Mesenchymal stem cell (in vitro differentiated cells and primary cell): Measurements from ENCODE around the gene BRSK2.

Experiments used
- DNase-seq: peaks from one replicate; pipeline ENCODE4 v3.0.0-alpha.2; 2013
- H2AFZ ChIP-seq: one replicate; pipeline ENCODE4 v1.6.1; 2013; ENCODE audit warnings: low read depth, mild to moderate bottlenecking, control low read depth, inconsistent platforms, low read length, moderate library complexity
- H2AK5ac ChIP-seq: 2 replicates; pipeline ENCODE4 v1.6.1; 2013; ENCODE audit warnings: low read length, moderate library complexity, mild to moderate bottlenecking, inconsistent platforms; ENCODE audit not compliant: severe bottlenecking
- H2BK120ac ChIP-seq: one replicate; pipeline ENCODE4 v1.6.1; 2013; ENCODE audit warnings: low read depth, mild to moderate bottlenecking, inconsistent platforms, low read length, moderate library complexity
- H2BK12ac ChIP-seq, 2 experiments: one replicate each; pipeline ENCODE4 v1.6.1; 2013; ENCODE audit warnings: inconsistent platforms in 2 of 2, low read length in 2 of 2, mild to moderate bottlenecking in 2 of 2, moderate library complexity in 2 of 2, control low read depth in 1 of 2
- H2BK15ac ChIP-seq: one replicate; pipeline ENCODE4 v1.6.1; 2013; ENCODE audit warnings: mild to moderate bottlenecking, low read depth, inconsistent platforms; ENCODE audit not compliant: poor library complexity, severe bottlenecking
- H2BK5ac ChIP-seq: 2 replicates; pipeline ENCODE4 v1.6.1; 2013; ENCODE audit warnings: low read depth, mild to moderate bottlenecking, low read length, control low read depth, inconsistent platforms; ENCODE audit not compliant: poor library complexity, severe bottlenecking
- H3K14ac ChIP-seq, 2 experiments: one replicate each; pipeline ENCODE4 v1.6.1; 2013; ENCODE audit warnings: inconsistent platforms in 2 of 2, low read length in 2 of 2, control low read depth in 1 of 2, mild to moderate bottlenecking in 1 of 2, moderate library complexity in 1 of 2
- H3K18ac ChIP-seq, 2 experiments: one replicate each; pipeline ENCODE4 v1.6.1; 2013; ENCODE audit warnings: inconsistent platforms in 2 of 2, low read length in 2 of 2, control low read depth in 1 of 2, low read depth in 1 of 2, mild to moderate bottlenecking in 1 of 2
- H3K23ac ChIP-seq, 2 experiments: one replicate each; pipeline ENCODE4 v1.6.1; 2013; ENCODE audit warnings: inconsistent platforms in 2 of 2, low read length in 2 of 2, mild to moderate bottlenecking in 2 of 2, moderate library complexity in 2 of 2, control low read depth in 1 of 2
- H3K27ac ChIP-seq: 2 replicates; pipeline ENCODE4 v1.5.1; 2013; ENCODE audit warnings: mild to moderate bottlenecking, moderate library complexity, low read length, control low read depth, inconsistent platforms; ENCODE audit not compliant: poor library complexity, severe bottlenecking
- H3K27me3 ChIP-seq, 2 experiments: 2 replicates each; pipeline versions ENCODE4 v1.6.1 to v1.7.0; 2013; ENCODE audit warnings: low read length in 2 of 2, mild to moderate bottlenecking in 2 of 2, moderate library complexity in 2 of 2, control low read depth in 1 of 2, inconsistent platforms in 1 of 2; ENCODE audit not compliant: control insufficient read depth in 1 of 2, insufficient read depth in 1 of 2
- H3K36me3 ChIP-seq, 2 experiments: 2 replicates each; pipeline versions ENCODE4 v1.6.1 to v1.7.0; 2013; ENCODE audit warnings: low read length in 2 of 2, control low read depth in 1 of 2, inconsistent platforms in 1 of 2, low read depth in 1 of 2, mild to moderate bottlenecking in 1 of 2; ENCODE audit not compliant: insufficient read depth in 2 of 2, control insufficient read depth in 1 of 2
- H3K4ac ChIP-seq, 2 experiments: one replicate each; pipeline ENCODE4 v1.6.1; 2013; ENCODE audit warnings: inconsistent platforms in 2 of 2, low read length in 2 of 2, mild to moderate bottlenecking in 2 of 2, moderate library complexity in 2 of 2, control low read depth in 1 of 2, low read depth in 1 of 2
- H3K4me1 ChIP-seq: 2 replicates; pipeline ENCODE4 v1.6.1; 2013; ENCODE audit warnings: low read depth, low read length, control low read depth; ENCODE audit not compliant: control insufficient read depth, insufficient read depth
- H3K4me2 ChIP-seq: 2 replicates; pipeline ENCODE4 v1.6.1; 2013; ENCODE audit warnings: low read length, mild to moderate bottlenecking, inconsistent platforms; ENCODE audit not compliant: poor library complexity, severe bottlenecking
- H3K4me3 ChIP-seq, 2 experiments: 2 replicates each; pipeline versions ENCODE4 v1.5.1 to v1.7.0; 2013; ENCODE audit warnings: low read length in 2 of 2, mild to moderate bottlenecking in 2 of 2, control low read depth in 1 of 2, low read depth in 1 of 2; ENCODE audit not compliant: insufficient read depth in 1 of 2
- H3K79me1 ChIP-seq: replicated peaks from 2 replicates; pipeline ENCODE4 v1.6.1; 2013; ENCODE audit warnings: mild to moderate bottlenecking, control low read depth, low read length, inconsistent platforms; ENCODE audit not compliant: poor library complexity, severe bottlenecking
- H3K9ac ChIP-seq: 2 replicates; pipeline ENCODE4 v1.7.0; 2013; ENCODE audit warnings: mild to moderate bottlenecking, low read length, moderate library complexity
- H3K9me3 ChIP-seq: 2 replicates; pipeline ENCODE4 v1.7.0; 2013; ENCODE audit warnings: mild to moderate bottlenecking, low read length; ENCODE audit not compliant: control insufficient read depth
- H4K8ac ChIP-seq: one replicate; pipeline ENCODE4 v1.6.1; 2013; ENCODE audit warnings: inconsistent platforms, mild to moderate bottlenecking, low read length, moderate library complexity
- H4K91ac ChIP-seq: one replicate; pipeline ENCODE4 v1.6.1; 2013; ENCODE audit warnings: mild to moderate bottlenecking, low read length, inconsistent platforms
- WGBS: methylation state at CpG from one replicate; pipeline ENCODE4 v1.1.7; 2013; ENCODE audit warnings: mixed read lengths; 5-methylcytosine and 5-hydroxymethylcytosine counted together

BRSK2 gene

GRCh38 chr11:1448882-1449281, 59.1 kb downstream of the BRSK2 start:
- Histone ChIP-seq H4K8ac (no peak overlapping the region), H3K14ac (no peak overlapping the region), H3K27ac (no peak overlapping the region), H3K9ac (no peak overlapping the region), H3K4ac (no peak overlapping the region), H3K27me3 (peaks cover 5 to 24% of the 10 kb centered on the region in 2 experiments), H2AK5ac (no peak overlapping the region), H3K9me3 (no peaks in the 10 kb centered on the region), H2BK15ac (no peak overlapping the region), H3K4me3 (no peak overlapping the region), H3K36me3 (peaks cover 0 to 8% of the 10 kb centered on the region in 2 experiments), H3K4me1 (peaks cover 4% of the 10 kb centered on the region), H3K79me1 (no peaks in the 10 kb centered on the region), H4K91ac (no peak overlapping the region), H2AFZ (no peak overlapping the region), H2BK5ac (no peak overlapping the region), H2BK120ac (no peak overlapping the region), H3K18ac (no peak overlapping the region), H2BK12ac (no peak overlapping the region), H3K4me2 (no peak overlapping the region), H3K23ac (no peak overlapping the region)
- 93% methylated on average over 24 of the region's 24 CpGs for WGBS
- no peak for DNase-seq

DNA sequence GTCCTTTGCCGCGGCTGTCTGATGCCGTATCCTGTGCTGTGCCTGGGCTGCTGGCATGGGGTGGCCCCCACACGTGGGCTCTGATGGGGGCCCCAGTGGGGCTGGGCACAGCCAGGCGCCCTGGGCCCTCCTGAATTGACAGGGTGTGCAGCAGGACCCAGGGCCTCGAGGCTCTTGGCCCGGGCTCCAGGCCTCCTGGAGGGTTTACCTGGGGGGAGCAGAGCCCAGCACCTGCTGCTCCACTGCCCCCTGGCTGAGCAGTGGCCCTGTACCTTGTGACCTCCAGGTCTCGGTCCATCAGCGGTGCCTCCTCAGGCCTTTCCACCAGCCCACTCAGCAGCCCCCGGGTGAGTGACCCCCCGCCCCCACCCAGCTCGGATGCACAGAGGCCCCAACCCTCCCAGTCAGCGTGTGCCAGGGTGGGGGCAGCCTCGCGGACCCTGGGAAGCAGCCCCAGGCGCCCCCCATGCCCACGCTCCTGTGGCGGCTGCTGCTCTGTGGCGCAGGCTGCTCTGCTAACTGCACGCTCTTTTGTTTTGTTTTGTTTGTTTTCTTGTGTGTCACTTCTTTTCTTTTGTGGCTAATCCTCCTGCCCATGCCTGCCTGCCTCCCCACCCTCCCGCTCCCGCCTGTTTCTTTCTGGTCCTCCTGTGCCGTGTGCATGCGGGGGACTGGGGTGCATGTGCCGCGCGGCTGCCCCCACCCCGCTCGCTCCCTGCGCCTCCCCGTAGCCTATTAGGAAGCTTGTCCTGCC, 59.9 kb downstream of the BRSK2 start:
- H2AK5ac ChIP-seq: no peak overlapping the region
- H3K4me1 ChIP-seq: peaks cover 3% of the 10 kb centered on the region
- H3K36me3 ChIP-seq: peaks cover 0 to 8% of the 10 kb centered on the region in 2 experiments
- no peak overlapping the region for H3K27ac ChIP-seq
- H2BK15ac ChIP-seq: no peak overlapping the region
- no peak overlapping the region for H4K8ac ChIP-seq
- H3K14ac ChIP-seq: no peak overlapping the region
- no peaks in the 10 kb centered on the region for H3K9me3 ChIP-seq
- WGBS: 87% methylated on average over 29 of the region's 31 CpGs
- H3K4me3 ChIP-seq: no peak overlapping the region
- no peak overlapping the region for H2BK120ac ChIP-seq
- H3K23ac ChIP-seq: no peak overlapping the region
- no peak for DNase-seq
- H2BK5ac ChIP-seq: no peak overlapping the region
- no peak overlapping the region for H3K4ac ChIP-seq
- no peaks in the 10 kb centered on the region for H3K79me1 ChIP-seq
- H2AFZ ChIP-seq: no peak overlapping the region
- H3K27me3 ChIP-seq: peaks cover 10 to 27% of the 10 kb centered on the region in 2 experiments
- H3K4me2 ChIP-seq: no peak overlapping the region
- H2BK12ac ChIP-seq: no peak overlapping the region
- no peak overlapping the region for H4K91ac ChIP-seq
- H3K18ac ChIP-seq: no peak overlapping the region
- H3K9ac ChIP-seq: no peak overlapping the region

DNA sequence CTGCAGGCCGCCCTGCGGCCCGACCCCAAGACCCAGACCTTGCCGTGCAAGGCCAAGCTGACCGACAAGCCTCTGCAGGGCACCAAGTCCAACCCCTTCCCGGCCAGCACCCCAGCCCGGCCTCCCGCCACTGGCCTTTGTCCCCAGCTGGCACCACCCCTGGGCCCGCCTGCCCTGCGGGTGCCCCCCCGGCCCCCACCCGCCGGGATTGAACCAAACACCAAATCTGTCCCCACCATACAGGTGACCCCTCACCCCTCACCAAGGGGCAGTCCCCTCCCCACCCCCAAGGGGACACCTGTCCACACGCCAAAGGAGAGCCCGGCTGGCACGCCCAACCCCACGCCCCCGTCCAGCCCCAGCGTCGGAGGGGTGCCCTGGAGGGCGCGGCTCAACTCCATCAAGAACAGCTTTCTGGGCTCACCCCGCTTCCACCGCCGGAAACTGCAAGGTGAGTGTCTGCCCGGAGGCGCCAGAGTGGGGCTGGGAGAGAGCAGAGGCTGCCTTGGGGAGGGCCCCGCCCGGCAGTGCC, 60.7 kb downstream of the BRSK2 start:
- Histone ChIP-seq H2BK5ac (no peak overlapping the region), H2BK120ac (no peak overlapping the region), H3K4ac (no peak overlapping the region), H3K36me3 (peaks cover 0 to 8% of the 10 kb centered on the region in 2 experiments), H3K23ac (no peak overlapping the region), H3K9me3 (no peaks in the 10 kb centered on the region), H3K4me2 (no peak overlapping the region), H3K18ac (no peak overlapping the region), H3K4me3 (peak overlapping the region in 1 of 2 experiments; percentile 16), H3K14ac (no peak overlapping the region), H2BK12ac (no peak overlapping the region), H4K91ac (no peak overlapping the region), H3K79me1 (no peaks in the 10 kb centered on the region), H2AK5ac (no peak overlapping the region), H3K4me1 (peaks cover 1% of the 10 kb centered on the region), H3K27ac (no peak overlapping the region), H3K27me3 (peaks cover 10 to 27% of the 10 kb centered on the region in 2 experiments), H4K8ac (no peak overlapping the region), H3K9ac (no peak overlapping the region), H2BK15ac (no peak overlapping the region), H2AFZ (no peak overlapping the region)
- no peak for DNase-seq
- 89% methylated on average over 28 of the region's 29 CpGs for WGBS

DNA sequence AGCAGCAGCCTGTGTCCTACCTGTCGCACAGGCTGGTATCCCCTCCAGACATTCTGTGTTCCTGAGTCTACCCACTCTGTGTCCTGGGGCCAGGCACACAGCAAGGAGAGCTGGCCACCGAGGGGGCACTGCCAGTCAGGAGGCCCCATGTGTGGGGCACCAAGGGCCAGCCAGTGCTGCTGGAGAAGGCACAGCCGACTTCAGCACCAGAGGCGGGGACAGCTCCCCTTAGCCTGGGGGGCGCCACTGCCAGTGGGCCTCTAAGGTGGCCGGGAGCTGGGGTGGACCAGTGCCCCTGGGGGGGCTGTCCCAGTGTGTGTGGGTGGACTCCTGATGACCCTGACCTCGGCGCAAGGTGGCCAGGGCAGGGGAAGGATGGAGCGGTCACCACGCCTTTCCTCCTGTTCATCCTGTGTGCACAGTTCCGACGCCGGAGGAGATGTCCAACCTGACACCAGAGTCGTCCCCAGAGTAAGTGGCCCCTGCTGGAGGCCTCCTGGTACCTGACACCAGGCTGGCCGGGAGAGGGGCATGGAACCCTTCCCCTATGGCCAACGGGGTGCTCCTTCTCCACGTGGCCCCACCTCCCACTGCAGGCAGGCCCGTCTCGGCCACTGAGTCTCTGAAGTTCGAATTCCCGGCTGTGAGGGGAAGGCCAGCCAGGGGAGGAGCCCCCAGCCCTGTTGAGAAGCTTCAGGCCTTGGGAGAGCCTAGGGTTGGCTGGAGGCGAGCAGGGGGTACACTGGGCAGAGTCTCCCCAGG, 61.4 kb downstream of the BRSK2 start:
- H3K79me1 ChIP-seq: no peaks in the 10 kb centered on the region
- no peak overlapping the region for H3K4ac ChIP-seq
- H2BK15ac ChIP-seq: no peak overlapping the region
- no peak overlapping the region for H4K91ac ChIP-seq
- H2AK5ac ChIP-seq: no peak overlapping the region
- no peaks in the 10 kb centered on the region for H3K9me3 ChIP-seq
- H3K27ac ChIP-seq: no peak overlapping the region
- H4K8ac ChIP-seq: no peak overlapping the region
- H3K4me2 ChIP-seq: no peak overlapping the region
- peak overlapping the region in 1 of 2 experiments; percentile 16 for H3K4me3 ChIP-seq
- H3K23ac ChIP-seq: no peak overlapping the region
- peaks cover 10 to 27% of the 10 kb centered on the region in 2 experiments for H3K27me3 ChIP-seq
- no peak overlapping the region for H2AFZ ChIP-seq
- no peak overlapping the region for H3K9ac ChIP-seq
- H3K36me3 ChIP-seq: peaks cover 0 to 8% of the 10 kb centered on the region in 2 experiments
- no peak overlapping the region for H2BK120ac ChIP-seq
- H3K14ac ChIP-seq: no peak overlapping the region
- WGBS: 91% methylated on average over 22 of the region's 22 CpGs
- no peak for DNase-seq
- H2BK12ac ChIP-seq: no peak overlapping the region
- H3K18ac ChIP-seq: no peak overlapping the region
- H2BK5ac ChIP-seq: no peak overlapping the region
- peaks cover 1% of the 10 kb centered on the region for H3K4me1 ChIP-seq
